Lung (tissue), 16 donors: ENCODE results near the gene UBAP2. TPM values are rescaled to one million over a fixed set of nuclear protein-coding genes. Genes with fewer than 3 reads are reported as not detected.

Experiments
- ATAC-seq: fragments of 200-7000 bp; cut with Tn5 transposase; one replicate; pipeline ENCODE4 v1.9.1; 2020; ENCODE audit warnings: moderate number of reproducible peaks; ENCODE audit not compliant: insufficient read depth, low FRiP score
- DNase-seq, 3 donors: peaks; one replicate each; pipeline ENCODE4 v3.0.0-alpha.2; 2013 to 2017
- H3K27ac ChIP-seq, 2 donors: one replicate each; pipeline ENCODE4 v1.5.1; 2013; ENCODE audit warnings: mild to moderate bottlenecking in 2 of 2, moderate library complexity in 2 of 2, control low read depth in 1 of 2, inconsistent platforms in 1 of 2, low read depth in 1 of 2, low read length in 1 of 2
- H3K27me3 ChIP-seq, 3 donors: one replicate each; pipeline ENCODE4 v1.5.1; 2013; ENCODE audit warnings: low read length in 2 of 3; ENCODE audit not compliant: control insufficient read depth in 3 of 3, insufficient read depth in 3 of 3
- H3K36me3 ChIP-seq, 4 donors: one replicate each; pipeline ENCODE4 v1.5.1; 2013; ENCODE audit warnings: low read length in 4 of 4, mild to moderate bottlenecking in 1 of 4, moderate library complexity in 1 of 4; ENCODE audit not compliant: control insufficient read depth in 4 of 4, insufficient read depth in 4 of 4
- H3K4me1 ChIP-seq, 5 donors: one replicate each; pipeline ENCODE4 v1.5.1; 2013; ENCODE audit warnings: low read length in 5 of 5, mild to moderate bottlenecking in 2 of 5, moderate library complexity in 1 of 5; ENCODE audit not compliant: control insufficient read depth in 5 of 5, insufficient read depth in 5 of 5
- H3K4me3 ChIP-seq: one replicate; pipeline ENCODE4 v1.5.1; 2013; ENCODE audit warnings: mild to moderate bottlenecking, control low read depth, moderate library complexity
- H3K9ac ChIP-seq, 2 donors: one replicate each; pipeline ENCODE4 v1.5.1; 2013; ENCODE audit warnings: low read length in 2 of 2, control low read depth in 1 of 2; ENCODE audit not compliant: insufficient read depth in 1 of 2
- H3K9me3 ChIP-seq, 4 donors: one replicate each; pipeline ENCODE4 v1.5.1; 2013; ENCODE audit warnings: low read length in 3 of 4, mild to moderate bottlenecking in 1 of 4, moderate library complexity in 1 of 4; ENCODE audit not compliant: control insufficient read depth in 4 of 4, insufficient read depth in 3 of 4
- CTCF ChIP-seq: IDR thresholded peaks from 2 replicates; pipeline ENCODE4 v1.5.1; 2012; ENCODE audit warnings: mild to moderate bottlenecking; ENCODE audit errors: control extremely low read depth, extremely low read depth
- WGBS, 2 donors: extraction: QIAGEN DNeasy Blood & Tissue Kit; methylation state at CpG; one replicate each; pipeline ENCODE4 v1.1.7; 2013; 5-methylcytosine and 5-hydroxymethylcytosine counted together
- long read RNA-seq, 5 donors: transcript quantifications; one replicate each; lab custom pipeline, GENCODE V29; 2026
- polyA plus RNA-seq, 2 donors: library from polyadenylated mRNA; stranded (reverse); fragments of 200-250 nt; gene quantifications; one replicate each; pipeline ENCODE4 v1.2.1, GENCODE V29; 2013
- total RNA-seq, 2 donors: library from RNA; depleted of rRNA in 1 of 2; stranded (reverse); fragments of >200 nt in 1 of 2; gene quantifications; one replicate each; pipeline ENCODE4 v1.2.1, GENCODE V29; 2014 to 2021
- donor health status: control.
- donor health status: control.
- donor health status: Bipolar disorder and iron deficiency.
- donor health status: healthy.
- donor health status: DM: yes; HTN: yes; CAD: no.

UBAP2 gene, protein sequence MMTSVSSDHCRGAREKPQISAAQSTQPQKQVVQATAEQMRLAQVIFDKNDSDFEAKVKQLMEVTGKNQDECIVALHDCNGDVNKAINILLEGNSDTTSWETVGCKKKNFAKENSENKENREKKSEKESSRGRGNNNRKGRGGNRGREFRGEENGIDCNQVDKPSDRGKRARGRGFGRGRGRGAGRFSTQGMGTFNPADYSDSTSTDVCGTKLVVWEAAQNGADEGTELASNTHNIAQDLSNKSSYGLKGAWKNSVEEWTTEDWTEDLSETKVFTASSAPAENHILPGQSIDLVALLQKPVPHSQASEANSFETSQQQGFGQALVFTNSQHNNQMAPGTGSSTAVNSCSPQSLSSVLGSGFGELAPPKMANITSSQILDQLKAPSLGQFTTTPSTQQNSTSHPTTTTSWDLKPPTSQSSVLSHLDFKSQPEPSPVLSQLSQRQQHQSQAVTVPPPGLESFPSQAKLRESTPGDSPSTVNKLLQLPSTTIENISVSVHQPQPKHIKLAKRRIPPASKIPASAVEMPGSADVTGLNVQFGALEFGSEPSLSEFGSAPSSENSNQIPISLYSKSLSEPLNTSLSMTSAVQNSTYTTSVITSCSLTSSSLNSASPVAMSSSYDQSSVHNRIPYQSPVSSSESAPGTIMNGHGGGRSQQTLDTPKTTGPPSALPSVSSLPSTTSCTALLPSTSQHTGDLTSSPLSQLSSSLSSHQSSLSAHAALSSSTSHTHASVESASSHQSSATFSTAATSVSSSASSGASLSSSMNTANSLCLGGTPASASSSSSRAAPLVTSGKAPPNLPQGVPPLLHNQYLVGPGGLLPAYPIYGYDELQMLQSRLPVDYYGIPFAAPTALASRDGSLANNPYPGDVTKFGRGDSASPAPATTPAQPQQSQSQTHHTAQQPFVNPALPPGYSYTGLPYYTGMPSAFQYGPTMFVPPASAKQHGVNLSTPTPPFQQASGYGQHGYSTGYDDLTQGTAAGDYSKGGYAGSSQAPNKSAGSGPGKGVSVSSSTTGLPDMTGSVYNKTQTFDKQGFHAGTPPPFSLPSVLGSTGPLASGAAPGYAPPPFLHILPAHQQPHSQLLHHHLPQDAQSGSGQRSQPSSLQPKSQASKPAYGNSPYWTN
- total RNA-seq: 10 to 100 TPM; 29.8 to 45.4 TPM
- 10 to 100 TPM; 12.6 to 12.8 TPM for polyA plus RNA-seq
- long read RNA-seq, donor 1, partial matches to known transcripts: 6 of 6 reads
- long read RNA-seq, donor 1, other reads (novel, unspliced or antisense): 0 of 6 reads
- long read RNA-seq, donor 2: 0 reads
- long read RNA-seq, donor 3, full-length matches to known transcripts: 2 of 11 reads
- long read RNA-seq, donor 3, partial matches to known transcripts: 9 of 11 reads
- long read RNA-seq, donor 3, other reads (novel, unspliced or antisense): 0 of 11 reads
- long read RNA-seq, donor 4: 0 reads
- long read RNA-seq, donor 5: 0 reads

DNA sequence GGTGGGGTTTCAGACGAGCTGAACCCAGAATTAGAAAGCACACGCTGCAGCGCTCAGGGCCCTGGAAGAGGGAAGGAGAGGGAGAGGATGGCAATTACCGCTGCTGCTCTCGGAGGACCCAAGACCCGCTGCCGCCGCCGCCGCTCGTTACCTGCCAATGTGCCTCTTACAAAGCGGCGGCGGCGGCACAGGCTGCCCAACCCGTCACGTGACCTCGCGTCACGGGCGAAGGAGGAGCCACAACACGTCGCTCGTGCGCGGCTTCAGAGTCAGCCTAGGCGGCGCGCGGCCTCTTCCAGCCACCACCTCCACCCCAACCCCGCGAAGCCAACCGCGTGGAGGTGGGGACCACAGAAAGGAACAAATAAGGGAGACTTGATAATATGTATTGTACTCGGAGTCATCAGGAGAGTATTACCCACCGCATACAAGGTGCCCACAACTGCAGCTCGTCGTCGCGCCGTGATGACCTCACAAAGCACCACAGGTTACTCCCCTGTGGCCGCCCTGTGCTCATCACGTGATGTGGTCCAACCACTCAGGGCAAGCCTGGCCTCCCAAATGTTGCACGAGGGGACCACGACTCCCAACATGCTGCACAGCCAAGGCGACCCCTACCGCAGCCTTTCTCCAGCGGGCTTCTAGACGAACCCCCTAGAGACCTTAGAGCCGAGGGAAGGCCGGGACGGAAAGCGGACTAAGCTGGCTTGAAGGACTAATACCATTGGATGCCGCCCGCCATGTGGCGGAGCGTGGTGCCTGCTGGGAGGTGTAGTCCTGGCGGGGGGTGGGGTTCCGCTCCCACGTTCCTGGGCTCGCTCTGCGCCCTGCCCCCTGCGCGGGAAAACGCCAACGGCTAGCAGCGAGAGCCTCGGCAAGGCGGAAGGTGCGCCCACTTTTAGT, at the start of gene UBAP2:
TSS of gene UBAP2 (minus strand) at position 161 of the 903 bp plus-strand sequence. CDS start 31,739 bp downstream, outside the sequence.
- 0% methylated on average over 70 of the region's 70 CpGs for WGBS, 2 donors

DNA sequence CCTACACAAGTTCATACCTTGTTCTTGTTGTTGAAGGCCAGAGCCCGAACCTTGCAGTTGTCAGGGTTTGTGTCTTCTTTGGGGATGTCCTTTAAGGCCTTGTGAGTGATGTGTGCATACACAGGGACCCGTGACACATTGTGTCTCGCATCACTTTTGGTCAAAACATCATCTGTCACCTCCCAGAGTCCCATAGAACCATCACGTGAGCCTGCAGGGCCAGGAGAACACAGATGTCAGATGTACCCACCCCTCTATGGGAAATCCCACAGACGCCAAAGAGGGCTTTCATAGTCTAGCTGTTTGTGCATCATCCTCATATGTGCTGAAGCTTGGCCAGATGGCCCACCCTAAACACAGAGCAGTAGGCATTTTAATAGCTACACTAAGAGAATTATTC, 49.6 kb upstream of the UBAP2 start:
- ATAC-seq: no peak
- Histone ChIP-seq H3K9me3 (no peaks in the 10 kb centered on the region), H3K4me1 (no peaks in the 10 kb centered on the region), H3K4me3 (no peak overlapping the region), H3K36me3 (peaks cover 18 to 42% (median 38%) of the 10 kb centered on the region in 4 donors), H3K27ac (no peak overlapping the region), H3K27me3 (no peaks in the 10 kb centered on the region), H3K9ac (no peak overlapping the region)
- TF ChIP-seq CTCF: no peak
- DNase-seq: no peak
- 88% methylated on average over 5 of the region's 5 CpGs for WGBS, 2 donors

More for the DNA sequence above, at the start of gene UBAP2:
- no peaks in the 10 kb centered on the region for H3K36me3 ChIP-seq
- H3K9ac ChIP-seq: peak within 1 kb of the TSS; percentile 91 to 94
- DNase-seq (peak; percentile 98 to 99 (median 99)), ATAC-seq (peak; percentile 92)
- no peak for TF ChIP-seq CTCF
- H3K27ac ChIP-seq: peak within 1 kb of the TSS; percentile 90 to 94
- no peaks in the 10 kb centered on the region for H3K27me3 ChIP-seq
- no peaks in the 10 kb centered on the region for H3K9me3 ChIP-seq
- peaks cover 0 to 24% (median 10%) of the 10 kb centered on the region in 5 donors for H3K4me1 ChIP-seq
- peak within 1 kb of the TSS; percentile 63 for H3K4me3 ChIP-seq

DNA sequence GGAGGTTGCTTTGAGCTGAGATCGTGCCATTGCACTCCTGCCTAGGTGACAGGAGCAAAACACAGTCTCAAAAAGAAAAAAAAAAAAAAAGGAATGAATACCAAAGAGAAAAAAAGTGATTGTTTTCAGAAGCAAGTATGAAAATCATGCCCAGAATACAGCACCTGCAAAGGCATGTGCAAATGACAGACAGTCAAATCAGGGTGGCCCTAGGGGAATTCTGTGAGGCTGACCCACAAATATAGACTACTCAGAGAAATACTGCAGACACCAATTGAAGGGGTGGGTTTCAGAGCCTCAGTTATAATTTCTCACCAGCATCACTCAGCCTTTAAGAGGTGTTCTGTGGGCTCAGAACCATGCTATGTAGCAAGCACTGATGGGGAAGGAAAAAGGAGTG, 49.2 kb upstream of the UBAP2 start:
- Histone ChIP-seq H3K9me3 (no peaks in the 10 kb centered on the region), H3K27me3 (no peaks in the 10 kb centered on the region), H3K27ac (no peak overlapping the region), H3K4me3 (no peak overlapping the region), H3K9ac (no peak overlapping the region), H3K4me1 (no peaks in the 10 kb centered on the region), H3K36me3 (peaks cover 22 to 43% (median 42%) of the 10 kb centered on the region in 4 donors)
- WGBS, 2 donors: 95 to 96% methylated on average over 1 of the region's 1 CpG
- no peak for DNase-seq
- no peak for TF ChIP-seq CTCF
- no peak for ATAC-seq
